Stimulated activated naive CD8-positive, alpha-beta T cell treated with anti-CD3 and anti-CD28 coated beads, Interleukin-15, Interleukin-2, amounts not matched to agents 100 U/mL and 50 U/mL, for 24 hours (primary cell): ENCODE data around the gene COL15A1.

Experiments used
- ATAC-seq: fragments of 150-1000 bp; cut with Tn5 transposase; one replicate; pipeline ENCODE4 v1.10.0; 2021
- DNase-seq: peaks from one replicate; pipeline ENCODE4 v3.0.0; 2021

The COL15A1 gene

GRCh38 chr9:99037769-99038483 lies 94.2 kb downstream of the COL15A1 start:
- ATAC-seq (no peak), DNase-seq (no peak)

DNA sequence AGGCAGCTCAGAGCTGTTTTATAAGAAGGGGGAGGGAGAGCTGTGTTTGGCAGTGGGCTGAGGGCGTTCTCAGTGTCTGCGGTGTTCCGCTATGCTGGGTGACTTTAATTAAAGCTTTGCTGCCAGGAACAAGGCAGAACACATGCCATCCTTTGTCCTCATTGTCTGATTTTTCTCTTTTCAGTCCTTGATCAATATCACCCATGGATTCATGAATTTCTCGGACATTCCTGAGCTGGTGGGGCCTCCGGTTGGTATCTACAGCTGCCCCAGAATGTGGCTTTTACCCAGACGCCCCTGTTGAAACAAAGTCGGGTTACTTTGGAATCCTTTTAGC lies 94.7 kb downstream of the COL15A1 start:
- no peak for DNase-seq
- ATAC-seq, result no peak

DNA sequence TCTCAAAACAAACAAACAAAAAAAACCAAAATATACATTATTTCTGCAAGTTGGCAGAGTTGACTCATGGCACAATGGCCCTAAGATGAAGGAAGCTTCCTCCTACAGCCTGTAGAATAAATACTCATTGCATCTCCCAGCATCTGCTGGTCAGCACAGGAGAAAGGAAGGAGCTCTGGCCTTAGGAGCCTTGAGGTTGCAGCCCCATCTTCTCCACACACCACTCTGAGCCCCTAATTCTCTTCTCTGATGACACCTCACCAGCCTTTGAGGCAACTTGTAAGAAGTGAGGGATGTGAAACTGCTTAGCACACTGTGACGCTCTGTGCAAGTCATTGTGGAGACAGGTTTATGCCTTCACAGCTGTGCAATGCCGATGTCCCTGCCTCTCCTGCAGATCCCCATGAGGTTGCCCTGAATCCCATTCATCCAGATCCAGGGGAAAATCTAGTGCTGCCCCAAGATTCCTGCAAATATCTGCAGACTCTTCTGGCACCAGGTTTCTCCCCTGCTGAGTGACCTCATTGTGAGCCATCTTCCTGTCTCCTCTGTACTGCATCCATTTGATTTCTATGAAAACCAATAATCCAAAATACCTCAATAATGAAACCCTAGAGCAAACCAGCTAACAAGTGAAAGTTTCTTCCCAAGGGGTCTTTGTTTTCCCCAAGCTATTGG lies 95.9 kb downstream of the COL15A1 start:
- ATAC-seq, result no peak
- no peak for DNase-seq

- DNase-seq (no peak), ATAC-seq (no peak)
Observed at GRCh38 chr9:99040251-99040900, 96.7 kb downstream of the COL15A1 start.

DNA sequence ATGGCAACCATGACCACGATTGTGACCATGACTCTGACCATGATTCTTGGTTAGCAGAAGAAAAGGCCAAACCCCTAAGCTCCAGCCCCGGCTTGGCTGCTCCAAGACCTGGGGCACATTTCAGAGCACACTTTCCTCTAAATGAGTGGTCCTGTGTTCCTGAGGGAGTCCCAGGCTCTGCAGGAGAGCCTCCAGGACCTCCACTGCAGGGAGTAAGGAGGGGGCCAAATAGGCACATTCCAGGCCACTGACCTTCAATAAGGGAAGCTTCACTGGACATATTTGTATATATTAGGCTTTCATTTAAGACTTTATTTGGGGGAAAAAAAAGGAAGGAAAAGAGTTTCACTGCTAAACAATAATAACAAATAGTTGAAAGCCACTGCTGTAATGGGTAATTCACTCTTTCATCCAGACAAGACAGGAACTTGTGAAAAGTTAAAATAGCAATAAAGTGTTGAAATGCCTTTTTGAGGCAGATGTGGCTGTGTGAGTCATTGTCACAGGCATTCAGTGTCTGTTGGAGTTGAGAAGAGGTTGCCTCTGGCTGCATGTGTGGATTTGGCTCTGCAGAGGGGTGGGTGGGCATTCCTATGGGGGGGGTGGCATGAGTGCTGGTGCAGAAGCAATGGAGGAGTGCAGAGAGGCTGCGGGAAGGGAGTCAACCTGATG lies 97.3 kb downstream of the COL15A1 start:
- ATAC-seq, result peak; percentile 9
- no peak for DNase-seq

DNA sequence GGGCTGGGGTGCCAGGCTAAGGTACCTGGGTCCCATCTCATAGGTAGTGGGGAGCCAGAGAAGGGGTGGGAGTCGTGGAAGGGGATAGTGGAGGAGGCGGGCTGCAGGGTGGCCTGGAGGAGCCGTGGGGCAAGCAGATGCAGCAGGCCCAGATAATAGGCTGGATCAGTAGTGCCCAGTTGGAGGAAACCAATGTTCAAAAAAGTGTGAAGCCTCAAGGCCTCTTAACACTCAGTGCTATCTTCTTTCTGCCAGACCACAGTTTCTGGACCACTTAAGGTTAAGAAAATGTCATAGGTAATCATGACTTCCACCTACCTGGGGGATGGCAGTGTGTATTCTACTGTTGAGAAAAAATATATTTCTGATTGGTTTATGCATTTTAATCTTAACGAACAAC lies 97.9 kb downstream of the COL15A1 start:
- ATAC-seq (no peak), DNase-seq (no peak)

- ATAC-seq, result no peak
- DNase-seq, result no peak
Observed at GRCh38 chr9:99042620-99043019, 98.9 kb downstream of the COL15A1 start.

- no peak for DNase-seq
- ATAC-seq, result no peak
Observed at GRCh38 chr9:99044827-99045226, 101.1 kb downstream of the COL15A1 start.

DNA sequence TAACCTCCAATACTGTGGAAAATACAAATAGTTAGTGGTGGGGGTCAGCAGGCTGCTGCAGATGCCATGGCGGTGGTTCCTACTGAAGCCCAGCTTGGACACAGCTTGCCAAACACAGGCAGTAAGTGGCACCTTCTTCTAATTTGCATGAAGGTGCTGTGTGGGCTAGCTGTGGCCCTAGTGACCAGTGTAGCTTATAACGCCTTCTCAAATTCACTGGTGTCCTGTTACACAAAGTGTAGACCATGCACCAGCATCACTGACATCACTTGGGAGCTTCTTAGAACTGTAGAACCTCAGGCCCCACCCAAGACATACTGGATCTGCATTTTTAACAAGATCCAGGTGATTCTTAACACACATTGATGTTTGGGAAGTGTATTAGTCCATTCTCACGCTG lies 102.4 kb downstream of the COL15A1 start:
- ATAC-seq, result no peak
- DNase-seq, result no peak

DNA sequence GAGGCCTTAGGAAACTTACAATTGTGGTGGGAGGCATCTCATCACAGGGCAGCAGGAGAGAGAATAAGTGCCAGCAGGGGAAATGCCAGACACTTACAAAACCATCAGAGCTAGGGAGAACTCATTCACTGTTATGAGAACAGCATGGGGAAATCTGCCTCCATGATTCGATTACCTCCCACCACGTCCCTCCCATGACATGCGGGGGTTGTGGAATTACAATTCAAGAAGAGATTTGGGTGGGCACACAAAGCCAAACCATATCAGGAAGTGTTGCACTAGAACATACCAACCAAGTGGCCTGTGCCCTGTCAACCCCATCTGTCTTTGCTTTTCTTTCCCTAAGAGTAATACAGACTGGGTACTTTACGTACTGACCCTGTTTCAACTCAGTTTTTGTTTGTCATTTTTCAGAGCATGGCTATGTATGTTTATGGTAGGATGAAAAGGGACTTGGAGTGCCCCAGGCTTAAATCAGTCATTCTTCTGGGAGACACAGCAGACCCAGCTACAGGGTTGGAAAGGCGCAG lies 102.9 kb downstream of the COL15A1 start:
- ATAC-seq (no peak), DNase-seq (no peak)

DNA sequence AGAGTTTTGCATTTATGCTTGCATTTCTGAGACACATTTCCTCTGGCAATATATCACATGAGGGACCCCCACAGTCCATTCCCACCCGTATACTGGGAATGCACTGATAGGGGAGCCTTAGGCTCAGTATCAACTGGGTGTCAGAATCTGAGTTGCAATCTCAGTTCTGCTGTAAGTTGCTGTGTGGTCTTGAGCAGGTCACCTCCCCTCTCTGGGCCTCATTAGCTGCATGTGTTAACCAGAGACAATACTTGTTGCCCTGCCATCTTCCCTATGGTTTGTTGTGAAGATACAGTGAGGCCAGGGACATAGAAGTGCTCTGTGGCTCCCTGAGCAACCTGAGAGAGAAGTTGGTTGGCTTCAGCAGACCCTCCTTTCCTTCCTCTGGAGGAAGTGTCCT lies 105.5 kb downstream of the COL15A1 start:
- no peak for DNase-seq
- ATAC-seq, result no peak

DNA sequence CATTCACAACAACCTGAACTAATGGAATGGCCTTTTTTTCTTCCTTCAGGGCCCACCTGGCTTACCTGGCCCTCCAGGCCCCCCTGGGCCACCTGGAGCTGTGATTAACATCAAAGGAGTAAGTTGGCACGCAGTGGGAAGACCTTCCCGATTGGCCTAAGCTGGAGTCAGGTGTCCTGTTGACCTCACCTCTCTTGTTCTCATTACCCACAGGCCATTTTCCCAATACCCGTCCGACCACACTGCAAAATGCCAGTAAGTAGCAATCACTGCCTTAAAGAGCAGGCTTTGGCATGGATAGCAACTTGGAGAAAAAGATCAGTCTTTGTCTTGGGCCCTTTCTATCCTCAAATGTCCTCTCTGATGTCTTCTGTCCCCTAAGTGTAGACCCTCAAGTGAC lies 105.9 kb downstream of the COL15A1 start:
- ATAC-seq, result no peak

DNA sequence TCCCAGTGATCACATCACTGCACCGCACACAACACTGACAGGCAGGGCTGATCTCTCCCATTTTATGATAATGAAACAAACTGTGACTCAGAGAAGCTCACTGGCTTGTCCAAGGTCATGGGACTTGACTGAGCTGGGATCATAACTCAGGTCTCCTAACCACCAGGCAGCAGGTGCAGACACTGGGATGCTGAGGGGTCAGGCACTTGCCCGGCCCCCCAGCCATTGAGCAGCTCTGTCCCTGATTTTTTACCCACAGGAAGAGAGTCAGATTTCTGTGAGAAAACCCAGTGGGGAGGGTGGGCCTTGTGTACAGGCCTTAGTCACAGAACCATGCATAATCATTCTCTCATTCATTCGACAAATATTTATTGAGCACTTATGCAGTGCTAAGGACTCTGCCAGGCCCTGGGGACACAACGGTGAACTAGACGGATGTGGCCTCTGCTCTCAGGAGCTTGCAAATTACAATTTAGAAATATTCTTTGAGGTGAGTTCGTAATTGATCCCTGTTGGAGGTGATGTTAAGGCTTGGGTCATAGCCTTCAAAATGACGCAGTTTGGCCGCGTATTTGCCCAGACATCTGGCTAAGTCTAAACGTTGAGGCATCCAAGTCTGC lies 106.7 kb downstream of the COL15A1 start:
- ATAC-seq (no peak), DNase-seq (no peak)

More for the DNA sequence above, 105.9 kb downstream of the COL15A1 start:
- no peak for DNase-seq

- ATAC-seq, result no peak
Observed at GRCh38 chr9:99050924-99051323, 107.2 kb downstream of the COL15A1 start.

DNA sequence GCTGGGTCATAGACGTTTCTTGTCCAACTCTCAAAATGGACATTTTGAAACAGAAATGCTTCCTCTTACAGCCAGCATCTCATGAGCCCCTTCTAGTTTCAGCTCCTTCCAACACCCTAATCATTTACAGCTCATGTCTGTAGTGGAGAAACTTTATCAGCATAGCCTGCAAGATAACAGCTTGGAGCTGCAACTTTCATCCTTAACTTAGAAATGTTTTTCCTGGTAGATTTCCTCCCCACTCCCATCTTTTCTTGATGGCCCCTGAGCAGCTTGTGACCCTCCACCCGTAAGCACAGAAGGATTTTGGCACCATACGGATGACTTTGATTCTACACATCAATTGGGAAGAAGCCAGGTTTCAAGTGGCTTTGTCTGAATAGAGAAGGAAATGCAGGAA lies 107.7 kb downstream of the COL15A1 start:
- no peak for ATAC-seq

More at GRCh38 chr9:99050924-99051323, 107.2 kb downstream of the COL15A1 start:
- DNase-seq, result no peak

GRCh38 chr9:99051851-99052250 lies 108.1 kb downstream of the COL15A1 start:
- no peak for ATAC-seq
- no peak for DNase-seq

More for the DNA sequence above, 107.7 kb downstream of the COL15A1 start:
- DNase-seq, result no peak

GRCh38 chr9:99052815-99053715 lies 109.4 kb downstream of the COL15A1 start:
- no peak for ATAC-seq

DNA sequence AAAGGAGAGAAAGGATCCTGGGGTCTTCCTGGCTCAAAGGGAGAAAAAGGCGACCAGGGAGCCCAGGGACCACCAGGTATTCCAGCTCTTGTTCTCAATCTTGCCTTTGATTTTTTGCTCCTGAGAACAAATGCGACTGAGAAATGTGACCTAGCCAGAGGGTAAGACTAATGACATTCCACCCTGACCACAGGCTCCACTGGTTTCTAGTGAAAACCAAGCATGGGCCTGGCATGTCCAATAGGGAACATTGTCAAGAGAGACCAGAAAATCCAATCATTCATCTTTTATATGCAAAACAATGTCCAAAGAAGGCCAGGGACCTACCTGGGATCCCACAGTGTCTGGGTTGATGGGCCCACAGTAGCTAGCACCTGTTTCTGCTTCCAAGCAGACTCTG lies 110.9 kb downstream of the COL15A1 start:
- DNase-seq (no peak), ATAC-seq (no peak)

More at GRCh38 chr9:99052815-99053715, 109.4 kb downstream of the COL15A1 start:
- DNase-seq, result no peak

- no peak for ATAC-seq
- DNase-seq, result no peak
Observed at GRCh38 chr9:99055384-99055783, 111.7 kb downstream of the COL15A1 start.

GRCh38 chr9:99056186-99056585 lies 112.5 kb downstream of the COL15A1 start:
- no peak for ATAC-seq

More at GRCh38 chr9:99056186-99056585, 112.5 kb downstream of the COL15A1 start:
- DNase-seq, result no peak
